Liver (tissue), 9 donors: ENCODE results near the gene HRC. TPM values are rescaled to one million over a fixed set of nuclear protein-coding genes. Genes with fewer than 3 reads are reported as not detected.
A peak's percentile ranks its signal among the peaks of the same experiment; 100 is the strongest.
"Not testable (repeated sequence)": the region's sequence is repeated elsewhere in the genome, so short reads cannot be mapped to it uniquely, and the experiment has no call there.

Experiments
- DNase-seq: peaks from one replicate; pipeline ENCODE4 v3.0.0-alpha.2; 2017; ENCODE audit warnings: low spot score
- H3K27ac ChIP-seq, 2 donors: one replicate each; pipeline ENCODE4 v1.7.0; 2013; ENCODE audit warnings: inconsistent platforms in 2 of 2, low read length in 2 of 2, control low read depth in 1 of 2, low read depth in 1 of 2, mild to moderate bottlenecking in 1 of 2
- H3K27me3 ChIP-seq, 4 donors: one replicate each; pipeline versions ENCODE4 v1.6.1 to v1.7.0; 2013; ENCODE audit warnings: low read length in 3 of 4, inconsistent platforms in 1 of 4, mild to moderate bottlenecking in 1 of 4, moderate library complexity in 1 of 4; ENCODE audit not compliant: control insufficient read depth in 4 of 4, insufficient read depth in 4 of 4
- H3K36me3 ChIP-seq, 4 donors: one replicate each; pipeline versions ENCODE4 v1.6.1 to v1.7.0; 2013; ENCODE audit warnings: low read length in 3 of 4, mild to moderate bottlenecking in 3 of 4, low read depth in 1 of 4, moderate library complexity in 1 of 4; ENCODE audit not compliant: control insufficient read depth in 4 of 4, insufficient read depth in 3 of 4
- H3K4me1 ChIP-seq, 4 donors: one replicate each; pipeline versions ENCODE4 v1.6.1 to v1.7.0; 2013; ENCODE audit warnings: low read length in 3 of 4, mild to moderate bottlenecking in 3 of 4, moderate library complexity in 1 of 4; ENCODE audit not compliant: control insufficient read depth in 4 of 4, insufficient read depth in 4 of 4
- H3K4me3 ChIP-seq, 3 donors: one replicate each; pipeline versions ENCODE4 v1.6.1 to v1.7.0; 2013; ENCODE audit warnings: low read length in 3 of 3, control low read depth in 1 of 3, low read depth in 1 of 3, mild to moderate bottlenecking in 1 of 3
- H3K9ac ChIP-seq, 2 donors: one replicate each; pipeline ENCODE4 v1.7.0; 2013; ENCODE audit warnings: low read length in 2 of 2, mild to moderate bottlenecking in 2 of 2, moderate library complexity in 2 of 2, control low read depth in 1 of 2, low read depth in 1 of 2
- H3K9me3 ChIP-seq, 4 donors: one replicate each; pipeline versions ENCODE4 v1.6.1 to v1.7.0; 2013; ENCODE audit warnings: low read length in 3 of 4; ENCODE audit not compliant: control insufficient read depth in 4 of 4
- ATF3 ChIP-seq: IDR thresholded peaks from 2 replicates; pipeline ENCODE4 v1.6.1; 2016; ENCODE audit warnings: antibody characterized with exemption
- CTCF ChIP-seq: fragments of 150-350 bp; IDR thresholded peaks from 2 replicates; pipeline ENCODE4 v1.5.1; 2017; ENCODE audit warnings: improper control_type of control experiment, low read depth, low read length; ENCODE audit not compliant: missing input control
- EGR1 ChIP-seq, 2 donors: IDR thresholded peaks; 2 replicates each; pipeline ENCODE4 v1.6.1; 2016 to 2018; ENCODE audit warnings: antibody characterized with exemption in 2 of 2, low read depth in 2 of 2
- FOXA1 ChIP-seq: IDR thresholded peaks from 2 replicates; pipeline ENCODE4 v1.6.1; 2016; ENCODE audit warnings: antibody characterized with exemption
- FOXA2 ChIP-seq: IDR thresholded peaks from 2 replicates; pipeline ENCODE4 v1.6.1; 2016; ENCODE audit warnings: antibody characterized with exemption
- GABPA ChIP-seq, 2 donors: IDR thresholded peaks in 1 of 2; conservative IDR thresholded peaks in 1 of 2; 2 replicates each; pipeline ENCODE4 v1.6.1; 2016; ENCODE audit warnings: antibody characterized with exemption in 2 of 2, mild to moderate bottlenecking in 1 of 2, moderate library complexity in 1 of 2
- HNF4A ChIP-seq, 2 donors: conservative IDR thresholded peaks; 2 replicates each; pipeline ENCODE4 v1.6.1; 2016; ENCODE audit warnings: antibody characterized with exemption in 2 of 2, mild to moderate bottlenecking in 2 of 2
- NR2F2 ChIP-seq: IDR thresholded peaks from 2 replicates; pipeline ENCODE4 v1.6.1; 2016; ENCODE audit warnings: antibody characterized with exemption
- RAD21 ChIP-seq, 2 donors: IDR thresholded peaks; 2 replicates each; pipeline ENCODE4 v1.6.1; 2016; ENCODE audit warnings: antibody characterized with exemption in 2 of 2, mild to moderate bottlenecking in 2 of 2
- REST ChIP-seq: IDR thresholded peaks from 2 replicates; pipeline ENCODE4 v1.6.1; 2016; ENCODE audit warnings: antibody characterized with exemption, mild to moderate bottlenecking
- RXRA ChIP-seq, 2 donors: IDR thresholded peaks; 2 replicates each; pipeline ENCODE4 v1.6.1; 2017 to 2018; ENCODE audit warnings: antibody characterized with exemption in 2 of 2, mild to moderate bottlenecking in 1 of 2
- SP1 ChIP-seq: IDR thresholded peaks from 2 replicates; pipeline ENCODE4 v1.6.1; 2018; ENCODE audit warnings: antibody characterized with exemption, mild to moderate bottlenecking
- ZBTB33 ChIP-seq: IDR thresholded peaks from 2 replicates; pipeline ENCODE4 v1.6.1; 2016; ENCODE audit warnings: antibody characterized with exemption
- WGBS: extraction: QIAGEN DNeasy Blood & Tissue Kit; methylation state at CpG from one replicate; pipeline ENCODE4 v1.1.7; 2013; 5-methylcytosine and 5-hydroxymethylcytosine counted together
- polyA plus RNA-seq, 2 donors: library from polyadenylated mRNA; stranded (reverse) in 1 of 2; unstranded in 1 of 2; fragments of 200-250 nt in 1 of 2; fragments of >200 nt in 1 of 2; fragmentation: Nextera tagmentation in 1 of 2; extraction: Ambion mirVana in 1 of 2; gene quantifications; one replicate each; pipeline versions ENCODE4 v1.2.1 to v1.2.3, GENCODE V29; 2013 to 2015
- total RNA-seq, 2 donors: library from RNA; depleted of rRNA; stranded (reverse); fragments of >200 nt; gene quantifications; one replicate each; pipeline ENCODE4 v1.2.3, GENCODE V29; 2014
- donor health status: healthy.
- donor health status: healthy.
- donor health status: healthy.
- donor health status: healthy.
- donor health status: healthy.

HRC gene
- total and polyA plus RNA-seq, 4 donors = 0.25 to 1.2 (median 0.84) TPM

GRCh38 chr19:49148044-49148682 is 7.0 kb downstream of the HRC start:
- Histone ChIP-seq H3K27me3 (no peaks in the 10 kb centered on the region), H3K27ac (peak overlapping the region in 1 of 2 donors; percentile 9), H3K36me3 (no peaks in the 10 kb centered on the region), H3K4me1 (peaks cover 0 to 29% (median 17%) of the 10 kb centered on the region in 4 donors), H3K9me3 (no peaks in the 10 kb centered on the region), H3K9ac (no peak overlapping the region), H3K4me3 (no peak overlapping the region)
- no peak for TF ChIP-seq EGR1 (IDR thresholded peaks at IDR 0.05; ENCODE audit: low read depth in 2 of 2)
- peak; percentile 93 for TF ChIP-seq NR2F2
- TF ChIP-seq FOXA2 = no peak
- no peak for TF ChIP-seq GABPA (IDR thresholded peaks at IDR 0.05 in 1 of 2, conservative IDR thresholded peaks at IDR 0.05 in 1 of 2)
- TF ChIP-seq CTCF = no peak
- TF ChIP-seq RAD21 (IDR thresholded peaks at IDR 0.05) = no peak
- TF ChIP-seq ATF3 = no peak
- DNase-seq = no peak
- 76% methylated on average over 11 of the region's 11 CpGs for WGBS

- peaks cover 0 to 29% (median 20%) of the 10 kb centered on the region in 4 donors for H3K4me1 ChIP-seq
Measured at GRCh38 chr19:49146408-49146770, 8.8 kb downstream of the HRC start.

GRCh38 chr19:49145573-49146407 is 9.4 kb downstream of the HRC start:
- Histone ChIP-seq H3K36me3 (no peaks in the 10 kb centered on the region), H3K27me3 (peaks cover 0 to 4% (median 0%) of the 10 kb centered on the region in 4 donors), H3K27ac (no peak overlapping the region), H3K4me3 (no peak overlapping the region), H3K9me3 (no peaks in the 10 kb centered on the region), H3K9ac (no peak overlapping the region), H3K4me1 (peaks cover 0 to 24% (median 16%) of the 10 kb centered on the region in 4 donors)
- WGBS = 12% methylated on average over 30 of the region's 30 CpGs
- peak; percentile 89 for DNase-seq
- TF ChIP-seq REST (no peak), EGR1 (IDR thresholded peaks at IDR 0.05; ENCODE audit: low read depth in 2 of 2) (no peak), ZBTB33 (no peak), RAD21 (IDR thresholded peaks at IDR 0.05) (peak; percentile 81 to 85), ATF3 (no peak), FOXA2 (no peak), SP1 (no peak), RXRA (IDR thresholded peaks at IDR 0.05) (peak in 1 of 2 donors; percentile 31), FOXA1 (no peak), NR2F2 (no peak), CTCF (peak; percentile 76), HNF4A (conservative IDR thresholded peaks at IDR 0.05) (no peak)

More at GRCh38 chr19:49146408-49146770, 8.8 kb downstream of the HRC start:
- H3K27me3 ChIP-seq, H3K9me3 ChIP-seq, H3K4me3 ChIP-seq, H3K9ac ChIP-seq, H3K27ac ChIP-seq, H3K36me3 ChIP-seq, DNase-seq: not testable (repeated sequence)
- WGBS = 56% methylated on average over 7 of the region's 7 CpGs
